ENCODE data around the gene KRTAP5-8. TPM values are rescaled to one million over a fixed set of nuclear protein-coding genes. Genes with fewer than 3 reads are reported as not detected.
A peak's percentile ranks its signal among the peaks of the same experiment; 100 is the strongest.
"Not testable (repeated sequence)": the region's sequence is repeated elsewhere in the genome, so short reads cannot be mapped to it uniquely, and the experiment has no call there.

The KRTAP5-8 gene
- total RNA-seq, 2 donors from 2014 or later: not detected

DNA sequence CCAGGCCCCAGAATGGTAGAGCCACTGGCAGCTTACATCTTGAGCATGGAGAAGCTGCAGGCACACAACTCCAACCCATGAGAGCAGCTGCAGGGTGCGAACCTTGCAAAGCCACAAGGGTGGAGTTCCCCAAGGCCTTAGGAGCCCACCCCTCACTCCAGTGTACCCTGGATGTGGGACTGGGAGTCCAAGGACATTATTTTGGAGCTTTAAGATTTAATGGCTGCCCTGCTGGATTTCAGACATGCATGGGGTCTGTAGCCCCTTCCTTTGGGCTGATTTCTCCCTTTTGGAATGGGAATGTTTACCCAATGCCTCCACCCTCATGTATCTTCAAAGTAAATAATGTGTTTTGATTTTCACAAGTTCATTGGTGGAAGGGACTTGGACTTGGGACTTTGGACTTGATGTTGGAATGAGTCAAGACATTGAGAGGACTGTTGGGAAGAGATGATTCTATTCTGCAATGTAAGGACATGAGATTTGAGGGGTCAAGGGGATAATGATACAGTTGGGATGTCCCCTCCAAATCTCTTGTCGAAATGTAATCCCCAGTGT, 11.8 kb upstream of the KRTAP5-8 start:
- ATAC-seq (replicated peaks in 1 of 2): no peak
- DNase-seq: no peak
- Mint-ChIP-seq H3K9me3 (peaks cover 3 to 6% of the 10 kb centered on the region in 2 donors), H3K36me3 (ENCODE audit: insufficient read depth in 2 of 2) (peaks cover 0 to 1% of the 10 kb centered on the region in 2 donors), H3K27ac (no peak overlapping the region), H3K4me1 (ENCODE audit: low read depth) (no peaks in the 10 kb centered on the region), H3K4me3 (no peak overlapping the region), H3K27me3 (ENCODE audit: low read depth) (peaks cover 7% of the 10 kb centered on the region)

DNA sequence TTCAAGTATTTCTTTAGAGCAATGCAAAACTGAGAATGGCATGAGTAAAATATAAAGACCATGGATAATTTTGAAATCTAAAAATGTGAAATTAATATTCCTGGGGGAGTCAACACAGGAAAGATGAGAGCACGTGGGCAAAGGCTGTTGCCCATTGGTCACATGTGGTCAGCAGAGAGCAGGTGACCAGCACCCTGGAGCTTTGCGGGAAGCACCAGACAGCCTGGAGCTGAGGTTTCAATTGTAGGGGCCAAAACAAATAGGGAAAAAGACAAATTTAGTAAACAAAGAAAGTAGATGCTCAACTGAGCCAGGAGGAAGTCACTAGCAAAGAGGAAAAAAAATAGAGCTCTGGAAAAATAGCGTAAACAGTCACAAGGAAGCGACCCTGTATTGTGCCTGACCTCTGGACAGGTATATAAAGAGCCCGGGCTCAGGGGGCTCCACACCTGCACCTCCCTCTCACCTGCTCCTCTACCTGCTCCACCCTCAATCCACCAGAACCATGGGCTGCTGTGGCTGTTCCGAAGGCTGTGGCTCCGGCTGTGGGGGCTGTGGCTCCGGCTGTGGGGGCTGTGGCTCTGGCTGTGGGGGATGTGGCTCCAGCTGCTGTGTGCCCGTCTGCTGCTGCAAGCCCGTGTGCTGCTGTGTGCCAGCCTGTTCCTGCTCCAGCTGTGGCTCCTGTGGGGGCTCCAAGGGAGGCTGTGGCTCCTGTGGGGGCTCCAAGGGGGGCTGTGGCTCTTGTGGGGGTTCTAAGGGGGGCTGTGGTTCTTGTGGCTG, 10.8 kb upstream of the KRTAP5-8 start, which contains the start of gene KRTAP5-7:
TSS of gene KRTAP5-7 (plus strand) at position 472 of the 780 bp plus-strand sequence. CDS start at position 506, 34 bp downstream.
- not testable (repeated sequence) for ATAC-seq (replicated peaks in 1 of 2); H3K4me1 Mint-ChIP-seq (ENCODE audit: low read depth); H3K27ac Mint-ChIP-seq; DNase-seq; H3K4me3 Mint-ChIP-seq; H3K36me3 Mint-ChIP-seq (ENCODE audit: insufficient read depth in 2 of 2); H3K9me3 Mint-ChIP-seq; H3K27me3 Mint-ChIP-seq (ENCODE audit: low read depth)

DNA sequence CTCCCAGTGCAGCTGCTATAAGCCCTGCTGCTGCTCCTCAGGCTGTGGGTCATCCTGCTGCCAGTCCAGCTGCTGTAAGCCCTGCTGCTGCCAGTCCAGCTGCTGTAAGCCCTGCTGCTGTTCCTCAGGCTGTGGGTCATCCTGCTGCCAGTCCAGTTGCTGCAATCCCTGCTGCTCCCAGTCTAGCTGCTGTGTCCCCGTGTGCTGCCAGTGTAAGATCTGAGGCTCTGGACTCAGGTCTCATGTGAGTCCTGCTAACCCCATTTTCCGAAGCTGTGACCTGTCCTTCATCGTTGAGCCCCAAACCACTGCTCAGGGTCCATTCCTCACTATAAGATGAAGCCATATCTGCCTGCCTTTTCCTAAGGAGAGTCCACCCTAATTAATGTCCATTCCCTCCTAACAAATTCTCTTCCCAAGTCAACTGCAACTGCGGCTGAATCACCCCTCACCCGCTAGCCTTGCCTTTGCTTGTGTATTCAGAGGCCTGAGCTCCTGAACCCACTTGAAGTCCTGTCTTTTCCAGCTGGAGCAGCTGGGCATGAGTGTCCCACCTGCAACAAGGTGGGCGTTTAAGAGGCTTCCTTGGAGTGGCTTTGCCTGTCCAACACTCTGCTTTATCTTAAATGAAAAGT, 10.1 kb upstream of the KRTAP5-8 start:
- no peak for DNase-seq
- no peak overlapping the region for H3K4me3 Mint-ChIP-seq
- no peak for ATAC-seq (replicated peaks in 1 of 2)
- no peaks in the 10 kb centered on the region for H3K36me3 Mint-ChIP-seq (ENCODE audit: insufficient read depth in 2 of 2)
- no peaks in the 10 kb centered on the region for H3K9me3 Mint-ChIP-seq
- H3K4me1 Mint-ChIP-seq (ENCODE audit: low read depth): no peaks in the 10 kb centered on the region
- peaks cover 7% of the 10 kb centered on the region for H3K27me3 Mint-ChIP-seq (ENCODE audit: low read depth)
- no peak overlapping the region for H3K27ac Mint-ChIP-seq

DNA sequence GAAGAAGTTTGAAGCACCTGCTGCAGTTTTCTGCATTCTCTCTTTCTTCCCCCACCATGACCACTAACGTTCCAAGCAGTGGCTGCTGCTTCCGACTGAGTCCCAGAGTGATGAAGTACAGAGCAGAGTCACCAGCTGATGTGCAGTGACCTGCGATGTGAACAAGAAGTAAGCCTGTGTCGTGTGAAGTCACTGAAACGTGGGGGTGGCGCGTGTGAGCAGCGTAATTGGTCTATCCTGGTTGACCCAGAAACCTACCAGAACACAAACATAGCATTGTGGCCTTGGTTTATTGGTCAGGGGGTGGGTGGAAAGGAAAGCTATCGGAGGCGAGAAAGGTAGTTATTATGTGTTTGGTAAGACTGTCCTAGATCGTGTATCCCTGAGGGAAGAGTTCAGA, 7.2 kb upstream of the KRTAP5-8 start:
- no peaks in the 10 kb centered on the region for H3K36me3 Mint-ChIP-seq (ENCODE audit: insufficient read depth in 2 of 2)
- DNase-seq: no peak
- H3K4me1 Mint-ChIP-seq (ENCODE audit: low read depth): no peaks in the 10 kb centered on the region
- peaks cover 7% of the 10 kb centered on the region for H3K27me3 Mint-ChIP-seq (ENCODE audit: low read depth)
- ATAC-seq (replicated peaks in 1 of 2): no peak
- H3K9me3 Mint-ChIP-seq: no peaks in the 10 kb centered on the region
- no peak overlapping the region for H3K27ac Mint-ChIP-seq
- H3K4me3 Mint-ChIP-seq: no peak overlapping the region

DNA sequence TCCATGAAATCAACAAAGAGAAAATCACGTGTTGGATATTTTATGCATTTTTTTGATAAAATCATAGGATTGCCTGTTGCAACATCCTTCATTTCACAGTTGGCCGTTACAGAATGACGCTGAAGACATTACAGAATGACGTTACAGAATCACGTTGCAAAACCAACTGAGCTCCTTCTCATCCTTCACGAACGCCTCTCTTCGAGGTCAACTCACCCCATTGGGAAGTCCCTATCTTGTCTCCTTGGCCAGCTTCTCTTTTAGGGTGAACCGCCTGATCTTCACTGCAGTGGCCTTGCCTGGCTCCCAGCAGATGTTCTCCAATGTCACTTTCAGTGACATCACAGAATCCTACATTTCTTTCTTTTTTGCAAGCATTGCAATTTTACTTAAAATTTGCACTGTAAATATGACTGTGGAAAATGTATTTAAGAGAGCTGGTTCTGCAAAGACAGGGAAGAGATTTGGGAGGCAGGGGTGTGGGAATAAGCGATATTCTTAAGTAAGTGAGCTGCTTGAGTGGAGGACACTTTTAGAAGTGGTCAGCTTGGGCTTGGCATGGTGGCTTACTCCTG, 5.7 kb upstream of the KRTAP5-8 start:
- no peak overlapping the region for H3K4me3 Mint-ChIP-seq

DNA sequence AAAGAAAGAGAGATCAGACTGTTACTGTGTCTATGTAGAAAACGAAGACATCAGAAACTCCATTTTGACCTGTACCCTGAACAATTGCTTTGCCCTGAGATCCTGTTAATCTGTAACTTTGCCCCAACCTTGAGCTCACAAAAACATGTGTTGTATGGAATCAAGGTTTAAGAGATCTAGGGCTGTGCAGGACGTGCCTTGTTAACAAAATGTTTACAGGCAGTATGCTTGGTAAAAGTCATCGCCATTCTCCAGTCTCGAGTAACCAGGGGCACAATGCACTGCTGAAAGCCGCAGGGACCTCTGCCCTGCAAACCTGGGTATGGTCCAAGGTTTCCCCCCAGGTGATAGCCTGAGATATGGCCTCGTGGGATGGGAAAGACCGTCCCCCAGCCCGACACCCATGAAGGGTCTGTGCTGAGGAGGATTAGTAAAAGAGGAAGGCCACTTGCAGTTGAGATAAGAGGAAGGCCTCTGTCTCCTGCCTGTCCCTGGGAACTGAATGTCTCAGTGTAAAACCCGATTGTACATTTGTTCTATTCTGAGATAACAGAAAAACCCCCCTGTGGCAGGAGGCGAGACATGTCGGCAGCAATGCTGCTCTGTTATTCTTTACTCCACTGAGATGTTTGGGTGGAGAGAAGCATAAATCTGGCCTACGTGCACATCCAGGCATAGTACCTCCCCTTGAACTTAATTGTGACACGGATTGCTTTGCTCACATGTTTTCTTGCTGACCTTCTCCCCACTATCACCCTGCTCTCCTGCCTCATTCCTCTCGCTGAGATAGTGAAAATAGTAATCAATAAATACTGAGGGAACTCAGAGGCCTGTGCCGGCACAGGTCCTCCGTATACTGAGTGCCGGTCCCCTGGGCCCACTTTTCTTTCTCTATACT, 2.9 kb upstream of the KRTAP5-8 start:
- not testable (repeated sequence) for H3K4me3 Mint-ChIP-seq; H3K27ac Mint-ChIP-seq; H3K36me3 Mint-ChIP-seq (ENCODE audit: insufficient read depth in 2 of 2); H3K9me3 Mint-ChIP-seq; H3K4me1 Mint-ChIP-seq (ENCODE audit: low read depth); ATAC-seq (replicated peaks in 1 of 2); H3K27me3 Mint-ChIP-seq (ENCODE audit: low read depth); DNase-seq

More for the DNA sequence above, 5.7 kb upstream of the KRTAP5-8 start:
- Mint-ChIP-seq H3K9me3 (no peaks in the 10 kb centered on the region), H3K27ac (no peak overlapping the region), H3K27me3 (ENCODE audit: low read depth) (peaks cover 7% of the 10 kb centered on the region), H3K4me1 (ENCODE audit: low read depth) (no peaks in the 10 kb centered on the region), H3K36me3 (ENCODE audit: insufficient read depth in 2 of 2) (no peaks in the 10 kb centered on the region)
- no peak for ATAC-seq (replicated peaks in 1 of 2)
- no peak for DNase-seq

DNA sequence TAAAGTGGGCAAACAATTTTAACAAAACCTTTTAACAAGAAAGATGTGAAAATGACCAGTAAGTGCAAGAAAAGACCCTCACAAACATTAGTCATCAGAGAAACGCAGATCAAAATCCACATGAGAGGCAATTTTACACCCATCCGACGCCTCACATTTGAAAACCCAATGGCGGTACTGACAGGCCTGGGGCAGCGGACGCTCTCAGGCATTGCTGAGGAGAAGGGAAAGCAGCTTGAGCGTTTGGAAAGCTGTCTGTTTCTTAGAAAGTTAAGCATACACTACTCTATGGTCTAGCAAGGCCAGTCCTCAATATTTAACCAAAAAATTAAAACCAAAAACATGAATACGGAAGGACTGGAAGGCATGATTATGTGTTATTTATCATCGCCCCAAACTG, 2.0 kb upstream of the KRTAP5-8 start:
- no peak overlapping the region for H3K4me3 Mint-ChIP-seq
- DNase-seq (no peak), ATAC-seq (replicated peaks in 1 of 2) (no peak)
- H3K4me1 Mint-ChIP-seq (ENCODE audit: low read depth): peaks cover 4% of the 10 kb centered on the region
- H3K27ac Mint-ChIP-seq: no peak overlapping the region
- peaks cover 3% of the 10 kb centered on the region in 2 donors for H3K9me3 Mint-ChIP-seq
- peaks cover 1% of the 10 kb centered on the region for H3K27me3 Mint-ChIP-seq (ENCODE audit: low read depth)
- H3K36me3 Mint-ChIP-seq (ENCODE audit: insufficient read depth in 2 of 2): peaks cover under 1 to 3% of the 10 kb centered on the region in 2 donors

DNA sequence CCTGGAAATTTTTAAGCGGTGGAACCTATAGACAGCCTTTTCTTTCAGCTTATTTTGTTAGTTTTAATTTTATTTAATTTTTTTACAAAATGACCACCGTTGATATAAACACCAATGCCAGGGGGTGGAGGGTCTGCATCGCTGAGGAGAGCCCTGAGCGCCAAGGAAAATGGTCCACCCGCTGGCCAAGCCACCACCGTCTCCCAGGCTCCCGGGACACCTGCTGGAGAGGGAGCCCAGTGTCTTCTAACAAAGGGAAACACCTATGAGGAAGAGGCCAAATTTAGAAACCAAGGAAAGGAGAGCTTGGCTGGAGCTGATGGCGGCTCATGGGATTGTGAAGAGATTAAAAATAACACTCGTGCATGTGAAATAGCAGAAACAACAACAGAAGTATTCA, 288 bp upstream of the KRTAP5-8 start:
- no peak overlapping the region for H3K4me3 Mint-ChIP-seq
- ATAC-seq (replicated peaks in 1 of 2) (no peak), DNase-seq (no peak)
- H3K27me3 Mint-ChIP-seq (ENCODE audit: low read depth): no peaks in the 10 kb centered on the region
- H3K4me1 Mint-ChIP-seq (ENCODE audit: low read depth): peaks cover 9% of the 10 kb centered on the region
- peaks cover 6 to 10% of the 10 kb centered on the region in 2 donors for H3K36me3 Mint-ChIP-seq (ENCODE audit: insufficient read depth in 2 of 2)
- no peak overlapping the region for H3K27ac Mint-ChIP-seq
- H3K9me3 Mint-ChIP-seq: peaks cover 6 to 9% of the 10 kb centered on the region in 2 donors

DNA sequence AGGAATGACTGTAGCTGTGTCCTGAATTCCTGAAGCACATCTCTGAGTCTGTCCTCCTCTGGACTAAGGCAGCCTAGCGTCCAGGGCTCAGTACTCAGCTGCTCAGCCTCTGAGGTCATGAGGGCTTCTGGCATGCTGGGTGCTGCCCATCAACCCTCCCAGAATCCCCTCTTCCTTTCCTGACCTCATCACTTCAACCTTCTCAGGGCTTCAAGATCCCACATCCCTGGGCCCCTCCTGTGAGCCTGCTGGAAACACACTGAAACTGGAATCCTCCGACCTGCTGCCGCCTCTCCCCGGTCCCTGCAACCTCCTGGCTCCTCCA, 803 bp downstream of the KRTAP5-8 start:
- no peak overlapping the region for H3K27ac Mint-ChIP-seq
- DNase-seq (no peak), ATAC-seq (replicated peaks in 1 of 2) (no peak)
- no peak overlapping the region for H3K4me3 Mint-ChIP-seq
- H3K36me3 Mint-ChIP-seq (ENCODE audit: insufficient read depth in 2 of 2): peaks cover 6 to 10% of the 10 kb centered on the region in 2 donors
- no peaks in the 10 kb centered on the region for H3K27me3 Mint-ChIP-seq (ENCODE audit: low read depth)
- peaks cover 18% of the 10 kb centered on the region for H3K4me1 Mint-ChIP-seq (ENCODE audit: low read depth)
- H3K9me3 Mint-ChIP-seq: peaks cover 6 to 11% of the 10 kb centered on the region in 2 donors

DNA sequence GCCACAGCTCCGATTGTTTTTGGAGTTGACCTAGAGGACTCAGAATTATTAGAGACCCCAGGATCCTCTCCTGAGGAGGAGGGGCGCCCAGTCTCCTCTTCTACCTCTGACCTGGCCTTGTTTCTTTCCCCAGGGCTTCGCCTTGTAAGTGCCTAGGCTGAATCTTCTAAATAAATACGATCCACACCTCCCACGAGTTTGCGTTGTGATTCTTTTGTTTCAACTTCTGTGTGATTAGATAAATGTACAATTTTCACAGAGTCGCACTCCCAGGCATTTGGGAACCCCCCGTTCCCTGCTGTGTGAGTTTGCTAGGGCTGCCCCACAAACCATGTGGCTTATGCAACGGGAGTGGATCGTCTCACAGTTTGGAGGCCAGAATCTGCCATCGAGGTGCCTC, 1.2 kb downstream of the KRTAP5-8 start:
- Mint-ChIP-seq H3K27ac (no peak overlapping the region), H3K9me3 (peaks cover 6 to 11% of the 10 kb centered on the region in 2 donors), H3K4me3 (no peak overlapping the region), H3K27me3 (ENCODE audit: low read depth) (no peaks in the 10 kb centered on the region), H3K4me1 (ENCODE audit: low read depth) (peaks cover 22% of the 10 kb centered on the region), H3K36me3 (ENCODE audit: insufficient read depth in 2 of 2) (peaks cover 6 to 10% of the 10 kb centered on the region in 2 donors)
- DNase-seq (no peak), ATAC-seq (replicated peaks in 1 of 2) (no peak)

DNA sequence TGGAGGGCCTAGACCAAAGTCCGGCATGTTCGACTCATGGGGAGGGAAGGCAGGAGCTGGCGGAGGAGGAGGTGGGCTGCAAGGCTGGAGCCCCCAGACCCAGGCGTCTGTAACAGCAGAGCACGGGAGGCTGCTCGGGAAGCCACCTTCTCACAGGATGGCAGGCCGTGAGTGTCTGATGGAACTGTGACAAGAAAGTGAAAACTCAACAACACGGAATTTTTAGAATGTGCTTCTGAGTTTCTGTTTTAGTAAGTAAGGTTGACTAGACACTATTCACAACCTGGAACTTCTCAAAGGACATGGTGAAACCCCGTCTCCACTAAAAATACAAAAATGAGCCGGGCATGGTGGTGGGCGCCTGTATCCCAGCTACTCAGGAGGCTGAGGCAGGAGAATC, 2.1 kb downstream of the KRTAP5-8 start:
- not testable (repeated sequence) for DNase-seq; H3K4me3 Mint-ChIP-seq; H3K27ac Mint-ChIP-seq; ATAC-seq (replicated peaks in 1 of 2); H3K36me3 Mint-ChIP-seq (ENCODE audit: insufficient read depth in 2 of 2); H3K27me3 Mint-ChIP-seq (ENCODE audit: low read depth)
- H3K4me1 Mint-ChIP-seq (ENCODE audit: low read depth): peaks cover 25% of the 10 kb centered on the region
- peaks cover 7 to 11% of the 10 kb centered on the region in 2 donors for H3K9me3 Mint-ChIP-seq

DNA sequence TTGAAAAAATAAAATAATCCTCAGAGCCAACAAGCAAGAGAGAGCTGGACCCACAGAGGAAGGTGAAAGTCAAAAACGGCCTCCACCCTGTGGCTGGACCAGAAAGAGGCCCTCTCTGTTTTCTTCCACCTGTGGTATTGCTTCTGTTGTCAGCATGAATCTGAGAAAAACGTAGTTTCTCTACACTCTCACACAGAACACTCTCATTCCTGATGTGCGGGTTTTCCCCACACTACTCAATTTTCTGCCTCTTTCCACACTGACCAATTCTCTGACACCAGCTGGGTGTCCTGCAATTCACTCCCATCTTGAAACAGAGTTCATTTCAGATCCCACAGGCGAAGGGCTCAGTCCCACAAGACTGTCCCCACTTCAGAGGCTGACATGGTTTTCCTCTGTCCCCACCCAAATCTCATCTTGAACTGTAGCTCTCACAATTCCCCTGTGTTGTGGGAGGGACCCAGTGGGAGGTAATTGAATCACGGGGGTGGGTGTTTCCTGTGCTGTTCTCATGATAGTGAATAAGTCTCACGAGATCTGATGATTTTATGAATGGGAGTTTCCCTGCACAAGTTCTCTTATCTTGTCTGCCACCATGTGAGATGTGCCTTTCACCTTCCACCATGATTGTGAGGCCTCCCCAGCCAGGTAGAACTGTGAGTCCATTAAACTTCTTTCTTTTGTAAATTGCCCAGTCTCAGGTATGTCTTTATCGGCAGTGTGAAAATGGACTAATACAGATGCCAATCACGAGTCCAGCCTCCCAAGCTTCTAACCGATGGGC, 2.9 kb downstream of the KRTAP5-8 start:
- peak; percentile 67 to 74 for ATAC-seq (replicated peaks in 1 of 2)
- peaks cover 25% of the 10 kb centered on the region for H3K4me1 Mint-ChIP-seq (ENCODE audit: low read depth)
- peak overlapping the region; percentile 52 for H3K27ac Mint-ChIP-seq
- not testable (repeated sequence) for H3K36me3 Mint-ChIP-seq (ENCODE audit: insufficient read depth in 2 of 2); H3K27me3 Mint-ChIP-seq (ENCODE audit: low read depth); H3K4me3 Mint-ChIP-seq; DNase-seq
- H3K9me3 Mint-ChIP-seq: peaks cover 7 to 11% of the 10 kb centered on the region in 2 donors
